RWPE1 (cell line): ENCODE results near the gene TMEM248.

Source experiments
- CTCF ChIA-PET: fragments of 350-600 bp; sonication (Branson Sonifier 250); formaldehyde crosslinking; extraction: SDS; loops from one replicate; lab custom pipeline; 2021; lab: Yijun Ruan, JAX
- POLR2A ChIA-PET: fragments of 400-600 bp; formaldehyde crosslinking; extraction: SDS; loops from one replicate; lab custom pipeline; 2020; ENCODE audit warnings: antibody characterized with exemption; ENCODE audit not compliant: low non-redundant PET; lab: Yijun Ruan, JAX
- DNase-seq: peaks from one replicate; pipeline ENCODE4 v3.0.0; 2012; ENCODE audit warnings: low spot score
- H3K27ac ChIP-seq: fragments of 450-650 bp; 2 replicates; pipeline ENCODE4 v1.5.1; 2017
- TF ChIP-seq, protein P1 (sequence below): fragments of 450-650 bp; conservative IDR thresholded peaks from 2 replicates; pipeline ENCODE4 v1.5.1; 2017; ENCODE audit warnings: low read depth, mild to moderate bottlenecking

TMEM248 gene

GRCh38 chr7:66946545-66946944, 25.5 kb downstream of the TMEM248 start:
- H3K27ac ChIP-seq = no peak overlapping the region
- POLR2A ChIA-PET = no interaction called here
- DNase-seq = no peak
- CTCF ChIA-PET = no interaction called here
- TF ChIP-seq, protein P1, sequence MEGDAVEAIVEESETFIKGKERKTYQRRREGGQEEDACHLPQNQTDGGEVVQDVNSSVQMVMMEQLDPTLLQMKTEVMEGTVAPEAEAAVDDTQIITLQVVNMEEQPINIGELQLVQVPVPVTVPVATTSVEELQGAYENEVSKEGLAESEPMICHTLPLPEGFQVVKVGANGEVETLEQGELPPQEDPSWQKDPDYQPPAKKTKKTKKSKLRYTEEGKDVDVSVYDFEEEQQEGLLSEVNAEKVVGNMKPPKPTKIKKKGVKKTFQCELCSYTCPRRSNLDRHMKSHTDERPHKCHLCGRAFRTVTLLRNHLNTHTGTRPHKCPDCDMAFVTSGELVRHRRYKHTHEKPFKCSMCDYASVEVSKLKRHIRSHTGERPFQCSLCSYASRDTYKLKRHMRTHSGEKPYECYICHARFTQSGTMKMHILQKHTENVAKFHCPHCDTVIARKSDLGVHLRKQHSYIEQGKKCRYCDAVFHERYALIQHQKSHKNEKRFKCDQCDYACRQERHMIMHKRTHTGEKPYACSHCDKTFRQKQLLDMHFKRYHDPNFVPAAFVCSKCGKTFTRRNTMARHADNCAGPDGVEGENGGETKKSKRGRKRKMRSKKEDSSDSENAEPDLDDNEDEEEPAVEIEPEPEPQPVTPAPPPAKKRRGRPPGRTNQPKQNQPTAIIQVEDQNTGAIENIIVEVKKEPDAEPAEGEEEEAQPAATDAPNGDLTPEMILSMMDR = no peak

- no peak for DNase-seq
- ChIA-PET POLR2A (no interaction called here), CTCF (interaction anchor here (0.9 kb wide), 1 partner anchor 10 kb away, joined by 3 read pairs; no protein-coding TSS in a partner anchor)
- H3K27ac ChIP-seq = peak overlapping the region; percentile 2
- TF ChIP-seq, protein P1 = no peak
Measured at GRCh38 chr7:66948480-66949109, 27.6 kb downstream of the TMEM248 start.

- no peak overlapping the region for H3K27ac ChIP-seq
- TF ChIP-seq, protein P1 = no peak
- ChIA-PET POLR2A (no interaction called here), CTCF (interaction anchor here (0.6 kb wide), 1 partner anchor 209 kb away, joined by 3 read pairs; no protein-coding TSS in a partner anchor)
- no peak for DNase-seq
Measured at GRCh38 chr7:66950311-66950710, 29.3 kb downstream of the TMEM248 start.

- no peak for DNase-seq
- TF ChIP-seq, protein P1 = no peak
- ChIA-PET CTCF (interaction anchor here (0.6 kb wide), 1 partner anchor 209 kb away, joined by 3 read pairs; no protein-coding TSS in a partner anchor), POLR2A (no interaction called here)
- peak overlapping the region; percentile 20; the same call in 1 of the 2 replicates for H3K27ac ChIP-seq
Measured at GRCh38 chr7:66950763-66951162, 29.7 kb downstream of the TMEM248 start.

DNA sequence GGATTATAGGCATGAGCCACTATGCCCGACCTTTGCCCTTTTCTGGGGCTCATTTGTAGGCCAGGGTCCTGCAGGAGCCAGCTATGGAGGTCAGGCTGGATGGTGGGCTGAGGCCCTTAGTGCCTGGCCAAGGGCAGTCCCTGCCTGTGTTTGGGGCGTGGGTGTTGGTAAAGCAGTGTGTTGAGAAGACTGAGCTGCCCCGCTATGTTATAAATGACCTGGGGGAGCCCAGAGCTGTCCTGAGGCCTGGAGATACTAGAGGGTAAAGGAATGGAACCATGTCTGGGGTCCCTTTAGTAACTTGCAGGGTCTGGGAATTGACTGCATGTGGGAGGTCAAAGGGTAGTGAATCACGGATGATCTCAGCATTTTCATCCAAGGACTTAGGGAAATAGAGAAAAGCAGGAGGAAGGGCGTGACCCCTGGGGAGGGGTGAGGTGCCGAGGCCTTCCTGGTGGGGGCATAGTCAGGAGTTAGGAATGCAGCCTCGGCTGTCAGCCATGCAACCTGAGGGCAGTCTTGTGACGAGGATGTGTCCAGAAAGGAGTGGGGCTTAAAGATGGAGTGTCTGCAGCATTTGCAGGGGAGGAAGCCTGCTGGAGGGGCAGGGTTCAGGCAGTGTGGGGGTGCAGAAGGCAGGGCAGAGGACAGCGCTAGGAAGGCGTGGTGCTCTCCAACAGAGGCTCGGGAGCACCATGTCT, 31.5 kb downstream of the TMEM248 start:
- DNase-seq = peak; percentile 95
- TF ChIP-seq, protein P1 = no peak
- POLR2A ChIA-PET = no interaction called here
- CTCF ChIA-PET = interaction anchor here (0.9 kb wide), 1 partner anchor 10 kb away, joined by 3 read pairs; no protein-coding TSS in a partner anchor
- peak overlapping the region; percentile 87 for H3K27ac ChIP-seq

- DNase-seq = no peak
- peak overlapping the region; percentile 87 for H3K27ac ChIP-seq
- ChIA-PET POLR2A (interaction anchor here (0.6 kb wide), 1 partner anchor 17 kb away, joined by 3 read pairs; no protein-coding TSS in a partner anchor), CTCF (interaction anchor here (0.9 kb wide), 1 partner anchor 10 kb away, joined by 3 read pairs; no protein-coding TSS in a partner anchor)
- TF ChIP-seq, protein P1 = no peak
Measured at GRCh38 chr7:66953044-66953427, 32.0 kb downstream of the TMEM248 start.
